Loucy (cell line): ENCODE data around the gene SNAP25.

Experiments used
- EZH2phosphoT487 ChIP-seq: fragments of 200-600 bp; IDR thresholded peaks from 2 replicates; pipeline ENCODE4 v1.6.1; 2018; ENCODE audit warnings: antibody characterized with exemption, mild to moderate bottlenecking, moderate library complexity, borderline replicate concordance
- TF ChIP-seq, protein P1 (sequence below): fragments of 200-600 bp; sonication (generic); conservative IDR thresholded peaks from 2 replicates; pipeline ENCODE4 v1.5.1; 2014; ENCODE audit warnings: mild to moderate bottlenecking, antibody characterized with exemption, low read length

GRCh38 chr20:10260316-10260715 is 41.7 kb downstream of the SNAP25 start:
- TF ChIP-seq, protein P1, sequence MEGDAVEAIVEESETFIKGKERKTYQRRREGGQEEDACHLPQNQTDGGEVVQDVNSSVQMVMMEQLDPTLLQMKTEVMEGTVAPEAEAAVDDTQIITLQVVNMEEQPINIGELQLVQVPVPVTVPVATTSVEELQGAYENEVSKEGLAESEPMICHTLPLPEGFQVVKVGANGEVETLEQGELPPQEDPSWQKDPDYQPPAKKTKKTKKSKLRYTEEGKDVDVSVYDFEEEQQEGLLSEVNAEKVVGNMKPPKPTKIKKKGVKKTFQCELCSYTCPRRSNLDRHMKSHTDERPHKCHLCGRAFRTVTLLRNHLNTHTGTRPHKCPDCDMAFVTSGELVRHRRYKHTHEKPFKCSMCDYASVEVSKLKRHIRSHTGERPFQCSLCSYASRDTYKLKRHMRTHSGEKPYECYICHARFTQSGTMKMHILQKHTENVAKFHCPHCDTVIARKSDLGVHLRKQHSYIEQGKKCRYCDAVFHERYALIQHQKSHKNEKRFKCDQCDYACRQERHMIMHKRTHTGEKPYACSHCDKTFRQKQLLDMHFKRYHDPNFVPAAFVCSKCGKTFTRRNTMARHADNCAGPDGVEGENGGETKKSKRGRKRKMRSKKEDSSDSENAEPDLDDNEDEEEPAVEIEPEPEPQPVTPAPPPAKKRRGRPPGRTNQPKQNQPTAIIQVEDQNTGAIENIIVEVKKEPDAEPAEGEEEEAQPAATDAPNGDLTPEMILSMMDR, result no peak
- no peak for TF ChIP-seq EZH2phosphoT487
